Muscle layer of colon (tissue), 2 donors: ENCODE measurements around the gene MEAF6.
A peak's percentile ranks its signal among the peaks of the same experiment; 100 is the strongest.
"Not testable (repeated sequence)": the region's sequence is repeated elsewhere in the genome, so short reads cannot be mapped to it uniquely, and the experiment has no call there.

Experiments used
- H3K27ac ChIP-seq: one replicate; pipeline ENCODE4 v1.7.0; 2013; ENCODE audit warnings: low read depth, mild to moderate bottlenecking, low read length, moderate library complexity
- H3K27me3 ChIP-seq, 2 donors: one replicate each; pipeline ENCODE4 v1.7.0; 2013; ENCODE audit warnings: low read length in 2 of 2, mild to moderate bottlenecking in 2 of 2; ENCODE audit not compliant: insufficient read depth in 2 of 2, control insufficient read depth in 1 of 2
- H3K36me3 ChIP-seq: one replicate; pipeline ENCODE4 v1.7.0; 2013; ENCODE audit warnings: mild to moderate bottlenecking, low read length; ENCODE audit not compliant: insufficient read depth
- H3K4me1 ChIP-seq: one replicate; pipeline ENCODE4 v1.7.0; 2013; ENCODE audit warnings: mild to moderate bottlenecking, low read length; ENCODE audit not compliant: insufficient read depth
- H3K4me3 ChIP-seq, 2 donors: one replicate each; pipeline ENCODE4 v1.7.0; 2013; ENCODE audit warnings: low read length in 2 of 2, low read depth in 1 of 2, mild to moderate bottlenecking in 1 of 2, moderate library complexity in 1 of 2
- H3K9ac ChIP-seq: one replicate; pipeline ENCODE4 v1.7.0; 2013; ENCODE audit warnings: low read length
- H3K9me3 ChIP-seq: one replicate; pipeline ENCODE4 v1.7.0; 2013; ENCODE audit warnings: mild to moderate bottlenecking, low read length
- donor health status: abdominal sarcoma.
- donor health status: Adenocarcinoma of cecum.

The MEAF6 gene

DNA sequence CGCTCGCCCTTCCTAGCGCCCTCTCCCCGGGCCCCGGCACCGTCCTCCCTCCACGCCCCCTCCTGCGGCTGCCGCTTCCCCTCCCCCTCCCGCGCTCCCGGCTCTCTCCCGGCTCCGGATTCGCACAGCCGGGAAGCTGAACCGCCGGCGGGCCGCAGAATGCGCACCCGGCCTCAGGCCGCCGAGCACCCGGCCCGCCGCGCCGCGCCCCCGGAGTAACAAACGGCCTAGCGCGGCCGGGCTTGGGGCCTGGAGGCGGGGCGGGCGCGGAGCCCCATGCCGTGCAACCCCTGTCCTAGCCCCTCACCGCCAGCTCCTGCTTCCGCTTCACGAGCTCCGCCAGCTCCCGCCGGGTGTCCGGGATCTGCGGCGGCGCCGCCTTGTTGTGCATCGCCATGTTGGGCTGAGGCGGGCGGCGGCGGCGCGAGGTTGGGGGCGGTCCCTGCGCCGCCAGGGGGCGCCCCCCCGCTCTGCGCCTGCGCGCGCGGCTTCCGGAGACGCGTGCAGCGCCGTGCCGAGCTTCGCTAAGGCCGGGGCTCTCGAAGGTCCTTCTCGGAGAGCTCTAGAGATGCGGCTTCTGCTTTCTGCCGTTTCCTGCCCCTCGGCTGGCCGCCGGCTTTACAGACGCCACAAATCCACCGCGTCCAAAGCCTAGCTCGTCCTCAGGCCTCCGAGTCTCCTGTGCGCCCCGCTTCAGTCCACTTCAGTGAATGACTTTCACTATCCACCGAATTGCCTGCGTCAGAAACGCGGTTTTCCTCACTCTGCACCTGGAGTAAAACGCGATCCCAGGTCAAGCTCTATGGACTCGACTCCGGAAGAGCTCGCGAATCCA, at the start of gene MEAF6:
Gene MEAF6, minus strand, starts transcription at position 417 of the 835 bp plus-strand sequence. Its CDS starts 20 bp downstream, at position 397.
- Histone ChIP-seq H3K4me3 (peak within 1 kb of the TSS; percentile 78 to 97), H3K9ac (peak within 1 kb of the TSS; percentile 49), H3K27ac (peak within 1 kb of the TSS; percentile 98)

GRCh38 chr1:37562984-37563383, 48.4 kb upstream of the MEAF6 start:
- no peak overlapping the region for H3K9ac ChIP-seq
- H3K27ac ChIP-seq: no peak overlapping the region
- H3K4me1 ChIP-seq: no peaks in the 10 kb centered on the region
- peaks cover 47% of the 10 kb centered on the region for H3K36me3 ChIP-seq
- no peaks in the 10 kb centered on the region for H3K9me3 ChIP-seq
- no peak overlapping the region for H3K4me3 ChIP-seq
- no peaks in the 10 kb centered on the region for H3K27me3 ChIP-seq

More for the DNA sequence above, at the start of gene MEAF6:
- H3K36me3 ChIP-seq: peaks cover 12% of the 10 kb centered on the region
- no peaks in the 10 kb centered on the region for H3K9me3 ChIP-seq
- no peaks in the 10 kb centered on the region for H3K27me3 ChIP-seq
- H3K4me1 ChIP-seq: peaks cover 16% of the 10 kb centered on the region

- no peaks in the 10 kb centered on the region for H3K27me3 ChIP-seq
- H3K9me3 ChIP-seq: no peaks in the 10 kb centered on the region
- peaks cover 32% of the 10 kb centered on the region for H3K36me3 ChIP-seq
- no peak overlapping the region for H3K27ac ChIP-seq
- peaks cover 12% of the 10 kb centered on the region for H3K4me1 ChIP-seq
- no peak overlapping the region for H3K4me3 ChIP-seq
- H3K9ac ChIP-seq: no peak overlapping the region
Observed at GRCh38 chr1:37561133-37562132, 46.9 kb upstream of the MEAF6 start.

DNA sequence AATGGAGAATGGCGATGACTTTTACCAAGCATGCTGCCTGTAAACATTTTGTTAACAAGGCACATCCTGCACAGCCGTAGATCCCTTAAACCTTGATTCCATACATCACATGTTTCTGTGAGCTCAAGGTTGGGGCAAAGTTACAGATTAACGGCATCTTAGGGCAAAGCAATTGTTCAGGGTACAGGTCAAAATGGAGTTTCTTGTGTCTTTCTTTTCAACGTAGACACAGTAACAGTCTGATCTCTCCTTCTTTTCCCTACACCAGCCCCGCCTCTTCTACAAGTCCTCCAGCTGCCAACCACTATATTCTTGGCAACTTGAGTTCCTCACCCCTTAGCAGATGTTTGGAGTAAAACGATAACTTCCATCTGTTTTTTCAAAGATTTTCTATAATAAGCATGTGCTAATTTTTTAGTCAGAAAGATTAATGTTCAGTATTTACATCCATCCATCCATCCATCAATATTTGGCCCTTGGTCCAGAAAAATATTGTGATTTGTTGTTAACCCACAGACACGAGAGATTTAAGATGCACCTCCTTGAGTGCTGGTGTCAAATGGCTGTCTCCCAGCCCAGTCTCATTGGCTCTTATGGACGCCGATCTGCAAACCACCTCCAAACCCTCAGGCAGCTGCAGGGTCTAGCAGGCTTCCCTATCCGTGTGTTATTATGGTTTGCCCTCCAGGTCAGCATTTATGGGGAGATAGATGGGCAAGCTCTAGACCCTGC, 46.0 kb upstream of the MEAF6 start:
- H3K27me3 ChIP-seq: no peaks in the 10 kb centered on the region
- no peak overlapping the region for H3K27ac ChIP-seq
- H3K4me1 ChIP-seq: peaks cover 16% of the 10 kb centered on the region
- H3K36me3 ChIP-seq: peaks cover 23% of the 10 kb centered on the region
- H3K9me3 ChIP-seq: no peaks in the 10 kb centered on the region
- H3K9ac ChIP-seq: no peak overlapping the region
- H3K4me3 ChIP-seq: no peak overlapping the region

DNA sequence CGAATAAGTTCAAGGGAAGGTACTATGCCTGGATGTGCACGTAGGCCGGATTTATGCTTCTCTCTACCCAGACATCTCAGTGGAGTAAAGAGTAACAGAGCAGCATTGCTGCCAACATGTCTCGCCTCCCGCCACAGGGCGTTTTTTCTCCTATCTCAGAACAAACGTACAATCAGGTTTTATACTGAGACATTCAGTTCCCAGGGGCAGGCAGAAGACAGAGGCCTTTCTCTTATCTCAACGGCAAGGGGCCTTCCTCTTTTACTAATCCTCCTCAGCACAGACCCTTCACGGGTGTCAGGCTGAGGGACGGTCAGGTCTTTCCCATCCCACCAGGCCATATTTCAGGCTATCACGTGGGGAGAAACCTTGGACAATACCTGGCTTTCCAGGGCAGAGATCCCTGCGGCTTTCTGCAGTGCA, 45.4 kb upstream of the MEAF6 start:
- Histone ChIP-seq H3K4me1 (peaks cover 16% of the 10 kb centered on the region), H3K36me3 (peaks cover 17% of the 10 kb centered on the region)
- H3K4me3 ChIP-seq, H3K27ac ChIP-seq, H3K27me3 ChIP-seq, H3K9ac ChIP-seq, H3K9me3 ChIP-seq: not testable (repeated sequence)

DNA sequence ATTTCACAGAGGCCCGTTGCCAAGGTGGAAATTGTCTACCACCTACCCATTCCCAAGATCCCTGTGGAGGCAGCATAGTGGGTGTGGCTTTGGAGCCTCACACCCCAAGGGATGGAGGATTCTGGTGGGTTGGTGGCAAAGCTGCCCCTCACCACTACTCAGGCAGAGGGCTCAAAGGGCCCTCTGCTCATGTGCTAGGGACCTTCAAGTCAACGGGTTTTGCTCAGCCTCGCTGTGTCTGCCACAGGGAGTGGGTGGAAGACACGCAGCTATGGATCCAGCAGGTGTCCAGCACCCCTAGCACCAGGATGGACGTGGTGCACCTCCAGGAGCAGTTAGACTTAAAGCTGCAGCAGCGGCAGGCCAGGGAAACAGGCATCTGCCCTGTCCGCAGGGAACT, 44.5 kb upstream of the MEAF6 start:
- Histone ChIP-seq H3K27me3 (no peaks in the 10 kb centered on the region), H3K27ac (no peak overlapping the region), H3K36me3 (peaks cover 13% of the 10 kb centered on the region), H3K4me1 (peaks cover 20% of the 10 kb centered on the region), H3K4me3 (no peak overlapping the region), H3K9ac (no peak overlapping the region), H3K9me3 (no peaks in the 10 kb centered on the region)

DNA sequence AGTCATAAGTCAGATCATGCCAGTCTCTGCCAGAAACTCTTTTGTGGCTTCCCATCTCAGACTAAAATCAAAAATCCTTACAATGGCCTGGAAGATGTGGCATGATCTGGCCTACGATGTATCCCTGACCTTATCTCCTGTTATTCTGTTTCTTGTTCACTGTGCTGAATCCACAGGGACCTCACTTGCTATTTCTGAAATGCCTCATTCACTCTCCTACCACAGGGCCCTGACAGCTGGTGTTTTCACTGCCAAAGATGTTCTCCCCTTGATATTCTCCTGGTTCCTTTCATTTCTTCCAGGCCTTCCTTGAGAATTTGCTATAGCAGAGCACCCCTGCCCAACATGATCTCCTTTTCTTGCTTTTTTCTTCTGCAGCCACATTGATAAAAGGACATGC, 43.8 kb upstream of the MEAF6 start:
- no peaks in the 10 kb centered on the region for H3K27me3 ChIP-seq
- H3K9ac ChIP-seq: no peak overlapping the region
- H3K4me3 ChIP-seq: no peak overlapping the region
- H3K36me3 ChIP-seq: peaks cover 13% of the 10 kb centered on the region
- no peaks in the 10 kb centered on the region for H3K9me3 ChIP-seq
- H3K4me1 ChIP-seq: peaks cover 22% of the 10 kb centered on the region
- no peak overlapping the region for H3K27ac ChIP-seq

- H3K27me3 ChIP-seq: no peaks in the 10 kb centered on the region
- peak overlapping the region; percentile 63 for H3K27ac ChIP-seq
- H3K4me1 ChIP-seq: peaks cover 32% of the 10 kb centered on the region
- no peaks in the 10 kb centered on the region for H3K9me3 ChIP-seq
- H3K4me3 ChIP-seq: peak overlapping the region; percentile 56 to 80
- H3K9ac ChIP-seq: no peak overlapping the region
- peaks cover 8% of the 10 kb centered on the region for H3K36me3 ChIP-seq
Observed at GRCh38 chr1:37557402-37557801, 42.8 kb upstream of the MEAF6 start.

- peaks cover 35% of the 10 kb centered on the region for H3K4me1 ChIP-seq
- H3K27ac ChIP-seq: peak within 1 kb of the TSS; percentile 63
- H3K9ac ChIP-seq: no peak within 1 kb of the TSS
Observed at GRCh38 chr1:37556712-37557196, 42.2 kb upstream of the MEAF6 start, which contains the start of gene DNALI1. DNALI1 (plus strand) TSS chr1:37556940; CDS start chr1:37556995, 55 bp downstream.

DNA sequence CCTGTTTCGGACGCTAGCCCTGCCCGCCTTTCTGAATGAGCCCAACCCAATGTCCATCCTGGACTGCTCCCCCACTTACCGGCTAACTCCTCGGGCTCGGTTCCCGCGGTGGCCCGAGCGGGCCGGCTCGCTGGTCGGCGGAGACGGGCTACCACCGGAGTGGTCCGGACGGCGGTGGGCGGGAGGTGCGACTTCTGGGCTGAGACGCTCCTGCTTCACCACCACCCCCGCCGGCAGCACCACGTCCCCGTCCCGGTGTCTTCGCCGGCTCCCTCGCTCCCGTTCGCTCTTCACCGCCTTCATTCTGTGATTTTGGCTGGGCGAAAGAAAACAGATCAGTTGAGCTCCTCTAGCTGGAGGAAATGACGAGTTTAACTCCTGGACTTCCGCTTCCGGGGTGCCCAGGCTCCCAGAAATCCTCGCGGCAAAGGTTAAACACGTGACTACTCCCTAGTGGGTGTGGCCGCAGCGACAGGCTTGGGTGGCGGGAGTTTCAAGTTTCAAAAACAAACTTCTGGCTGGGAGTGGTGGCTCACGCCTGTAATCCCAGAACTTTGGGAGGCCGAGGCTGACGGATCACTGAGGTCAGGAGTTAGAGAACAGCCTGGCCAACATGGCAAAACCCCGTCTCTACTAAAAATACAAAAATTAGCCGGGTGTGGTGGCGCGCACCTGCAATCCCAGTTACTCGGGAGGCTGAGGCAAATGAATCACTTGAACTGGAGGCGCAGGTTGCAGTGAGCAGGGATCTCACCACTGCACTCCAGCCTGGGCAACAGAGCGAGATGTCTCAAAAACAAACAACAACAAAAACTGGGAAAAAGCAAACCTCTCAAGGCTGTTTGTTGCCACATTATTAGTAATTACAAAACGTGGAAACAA, 39.6 kb upstream of the MEAF6 start, which contains the start of gene SNIP1:
Gene SNIP1, minus strand, starts transcription at position 367 of the 882 bp plus-strand sequence. Its CDS starts 64 bp downstream, at position 303.
- Histone ChIP-seq H3K4me1 (peaks cover 35% of the 10 kb centered on the region), H3K27me3 (no peaks in the 10 kb centered on the region), H3K9me3 (no peaks in the 10 kb centered on the region), H3K9ac (peak within 1 kb of the TSS; percentile 82), H3K27ac (peak within 1 kb of the TSS; percentile 62), H3K36me3 (peaks cover 19% of the 10 kb centered on the region), H3K4me3 (peak within 1 kb of the TSS; percentile 36 to 96)

More at GRCh38 chr1:37556712-37557196, 42.2 kb upstream of the MEAF6 start, which contains the start of gene DNALI1:
- Histone ChIP-seq H3K36me3 (peaks cover 9% of the 10 kb centered on the region), H3K27me3 (no peaks in the 10 kb centered on the region), H3K9me3 (no peaks in the 10 kb centered on the region), H3K4me3 (peak within 1 kb of the TSS; percentile 56 to 80)
